ENCODE measurements around the gene KSR1. TPM values are rescaled to one million over a fixed set of nuclear protein-coding genes. Genes with fewer than 3 reads are reported as not detected.

KSR1 gene
- total RNA-seq, 1 donor from 2014 or later = 59.6 TPM

- intact Hi-C loops (cut with DNase I) = no loop called here
- no peak overlapping the region for H3K4me3 ChIP-seq
- no peak overlapping the region for H3K27ac ChIP-seq
- no peak for ATAC-seq
- H3K27me3 ChIP-seq (ENCODE audit: low read depth) = no peaks in the 10 kb centered on the region
- DNase-seq = no peak
- no peaks in the 10 kb centered on the region for H3K4me1 ChIP-seq
- no peaks in the 10 kb centered on the region for H3K9me3 ChIP-seq
- TF ChIP-seq CTCF (IDR thresholded peaks at IDR 0.05) = no peak
- peaks cover 86% of the 10 kb centered on the region for H3K36me3 ChIP-seq
Observed at GRCh38 chr17:27593857-27594255, 137.6 kb downstream of the KSR1 start.

GRCh38 chr17:27595208-27595607 lies 139.0 kb downstream of the KSR1 start:
- no peak overlapping the region for H3K27ac ChIP-seq
- no peaks in the 10 kb centered on the region for H3K9me3 ChIP-seq
- TF ChIP-seq CTCF (IDR thresholded peaks at IDR 0.05) = no peak
- peaks cover 79% of the 10 kb centered on the region for H3K36me3 ChIP-seq
- DNase-seq (no peak), ATAC-seq (no peak)
- no peaks in the 10 kb centered on the region for H3K4me1 ChIP-seq
- intact Hi-C loops (cut with DNase I) = no loop called here
- H3K27me3 ChIP-seq (ENCODE audit: low read depth) = no peaks in the 10 kb centered on the region
- no peak overlapping the region for H3K4me3 ChIP-seq

DNA sequence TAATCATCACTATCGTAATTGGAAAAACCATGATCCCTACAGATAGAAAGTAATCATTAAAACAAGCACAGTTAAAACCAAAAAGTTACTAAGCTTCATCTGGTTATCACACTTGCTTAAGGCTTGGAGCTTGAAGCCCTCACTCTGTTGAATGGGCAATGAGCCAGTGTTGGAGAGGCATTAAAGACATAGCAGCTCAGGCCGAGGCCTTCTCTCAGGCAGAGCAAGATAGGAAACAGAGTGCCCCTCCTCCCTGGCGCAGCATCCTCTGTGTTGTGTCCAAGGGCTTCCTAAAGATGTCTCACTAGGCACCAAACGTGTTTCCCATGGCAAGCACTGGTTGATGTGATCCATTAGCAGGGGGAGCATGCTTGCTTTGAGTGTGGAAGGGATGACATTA lies 139.8 kb downstream of the KSR1 start:
- H3K9me3 ChIP-seq = no peaks in the 10 kb centered on the region
- no peak for ATAC-seq
- peaks cover 71% of the 10 kb centered on the region for H3K36me3 ChIP-seq
- intact Hi-C loops (cut with DNase I) = no loop called here
- no peak overlapping the region for H3K4me3 ChIP-seq
- H3K27ac ChIP-seq = no peak overlapping the region
- no peak for DNase-seq
- no peaks in the 10 kb centered on the region for H3K27me3 ChIP-seq (ENCODE audit: low read depth)
- no peaks in the 10 kb centered on the region for H3K4me1 ChIP-seq
- no peak for TF ChIP-seq CTCF (IDR thresholded peaks at IDR 0.05)

- Histone ChIP-seq H3K27me3 (ENCODE audit: low read depth) (no peaks in the 10 kb centered on the region), H3K9me3 (no peaks in the 10 kb centered on the region), H3K27ac (no peak overlapping the region), H3K4me1 (peaks cover 5% of the 10 kb centered on the region), H3K36me3 (peaks cover 68% of the 10 kb centered on the region), H3K4me3 (no peak overlapping the region)
- intact Hi-C loops (cut with DNase I) = no loop called here
- no peak for TF ChIP-seq CTCF (IDR thresholded peaks at IDR 0.05)
- DNase-seq = no peak
- no peak for ATAC-seq
Observed at GRCh38 chr17:27596566-27597187, 140.4 kb downstream of the KSR1 start.

GRCh38 chr17:27597188-27597580 lies 140.9 kb downstream of the KSR1 start:
- Histone ChIP-seq H3K27ac (no peak overlapping the region), H3K9me3 (no peaks in the 10 kb centered on the region), H3K4me3 (no peak overlapping the region), H3K27me3 (ENCODE audit: low read depth) (no peaks in the 10 kb centered on the region), H3K36me3 (peaks cover 65% of the 10 kb centered on the region), H3K4me1 (peaks cover 10% of the 10 kb centered on the region)
- no peak for ATAC-seq
- intact Hi-C loops (cut with DNase I) = no loop called here
- no peak for DNase-seq
- no peak for TF ChIP-seq CTCF (IDR thresholded peaks at IDR 0.05)
